Endothelial cell of umbilical vein (primary cell): ENCODE results near the gene VIL1. TPM values are rescaled to one million over a fixed set of nuclear protein-coding genes. Genes with fewer than 3 reads are reported as not detected.

Source experiments
- BruUV-seq: library from RNA; stranded (reverse); fragments of 400-500 nt; replicated peaks from 2 replicates; lab custom pipeline; 2021; lab: Mats Ljungman, UMichigan
- CTCF ChIA-PET: fragments of 300-600, 350-600 bp; sonication (Branson Sonifier 250); formaldehyde crosslinking; loops from one replicate; lab custom pipeline; 2021; ENCODE audit warnings: antibody characterized with exemption, inconsistent platforms; lab: Charles Lee
- POLR2A ChIA-PET: fragments of 300-600, 350-600 bp; sonication (Branson Sonifier 250); formaldehyde crosslinking; loops from one replicate; lab custom pipeline; 2021; ENCODE audit warnings: antibody characterized with exemption, inconsistent platforms; lab: Charles Lee
- DNase-seq: peaks from one replicate; pipeline ENCODE4 v3.0.0-alpha.2; 2011; ENCODE audit warnings: low read depth, low spot score
- FAIRE-seq: peaks from 2 replicates; lab custom pipeline; 2011; peaks lifted over from hg19 to GRCh38; lab: Jason Lieb, UNC
- H2AFZ ChIP-seq: 2 replicates; pipeline ENCODE4 v1.6.0; 2012; ENCODE audit warnings: low read depth, low read length, control low read depth, inconsistent platforms
- H3K27ac ChIP-seq: 2 replicates; pipeline ENCODE4 v1.5.1; 2011; ENCODE audit warnings: low read depth, mild to moderate bottlenecking, control low read depth, low read length, moderate library complexity; ENCODE audit not compliant: insufficient read depth
- H3K27me3 ChIP-seq, 2 experiments: 2 replicates each; pipeline versions ENCODE4 v1.6.0 to v1.6.1; 2011; ENCODE audit warnings: low read length in 2 of 2, mixed read lengths in 1 of 2; ENCODE audit not compliant: control insufficient read depth in 2 of 2, insufficient read depth in 2 of 2
- H3K36me3 ChIP-seq, 2 experiments: 2 replicates in 1 of 2; 3 replicates in 1 of 2; pipeline ENCODE4 v1.5.1; 2011; ENCODE audit warnings: low read length in 2 of 2, mild to moderate bottlenecking in 1 of 2, moderate library complexity in 1 of 2; ENCODE audit not compliant: control insufficient read depth in 2 of 2, insufficient read depth in 2 of 2; ENCODE audit errors: extremely low read depth in 1 of 2
- H3K4me1 ChIP-seq: 3 replicates; pipeline ENCODE4 v1.5.1; 2011; ENCODE audit warnings: mild to moderate bottlenecking, low read length; ENCODE audit not compliant: control insufficient read depth, insufficient read depth; ENCODE audit errors: extremely low read depth
- H3K4me2 ChIP-seq: 2 replicates; pipeline ENCODE4 v1.6.1; 2011; ENCODE audit warnings: low read length, control low read depth, mixed read lengths; ENCODE audit not compliant: insufficient read depth
- H3K4me3 ChIP-seq, 3 experiments: fragments of 200-600 bp in 1 of 3; sonication (generic), shearing (Covaris generic) in 1 of 3; replicated peaks in 1 of 3; 2 replicates each; pipeline ENCODE4 v1.5.1; 2011 to 2016; ENCODE audit warnings: control low read depth in 3 of 3, low read length in 3 of 3, mild to moderate bottlenecking in 2 of 3, inconsistent platforms in 1 of 3, low read depth in 1 of 3, moderate library complexity in 1 of 3; ENCODE audit not compliant: insufficient read depth in 1 of 3
- H3K79me2 ChIP-seq: 2 replicates; pipeline ENCODE4 v1.6.0; 2012; ENCODE audit warnings: low read length, inconsistent platforms; ENCODE audit not compliant: control insufficient read depth, insufficient read depth
- H3K9ac ChIP-seq: replicated peaks from 2 replicates; pipeline ENCODE3; 2011; ENCODE audit warnings: low read length, control low read depth; ENCODE audit not compliant: insufficient read depth; ENCODE audit errors: extremely low read depth
- H3K9me1 ChIP-seq: replicated peaks from 3 replicates; pipeline ENCODE4 v1.6.0; 2011; ENCODE audit warnings: mild to moderate bottlenecking, low read length; ENCODE audit not compliant: control insufficient read depth, insufficient read depth; ENCODE audit errors: extremely low read depth
- H3K9me3 ChIP-seq: replicated peaks from 2 replicates; pipeline ENCODE4 v1.5.1; 2012; ENCODE audit warnings: low read length, inconsistent platforms; ENCODE audit not compliant: control insufficient read depth, insufficient read depth
- H4K20me1 ChIP-seq: replicated peaks from 2 replicates; pipeline ENCODE3; 2011; ENCODE audit warnings: mild to moderate bottlenecking, low read length; ENCODE audit not compliant: control insufficient read depth, insufficient read depth; ENCODE audit errors: extremely low read depth
- EZH2 ChIP-seq: IDR thresholded peaks from 2 replicates; pipeline ENCODE4 v1.6.1; 2012; ENCODE audit warnings: borderline replicate concordance, low read depth, mild to moderate bottlenecking, moderate library complexity, low read length, inconsistent platforms; ENCODE audit not compliant: severe bottlenecking
- FOS ChIP-seq: IDR thresholded peaks from 2 replicates; pipeline ENCODE4 v1.6.1; 2011; ENCODE audit warnings: mild to moderate bottlenecking, low read length, moderate library complexity, borderline replicate concordance; ENCODE audit not compliant: insufficient read depth
- GATA2 ChIP-seq: IDR thresholded peaks from 2 replicates; pipeline ENCODE4 v1.7.0; 2011; ENCODE audit warnings: low read depth, mild to moderate bottlenecking, moderate library complexity, mixed read lengths, low read length; ENCODE audit not compliant: insufficient read length, insufficient read depth
- JUN ChIP-seq: IDR thresholded peaks from 2 replicates; pipeline ENCODE4 v1.6.1; 2011; ENCODE audit warnings: borderline replicate concordance, low read depth; ENCODE audit not compliant: insufficient read length, insufficient read depth
- MYC ChIP-seq: IDR thresholded peaks from one replicate; pipeline ENCODE4 v1.6.1; 2011; ENCODE audit warnings: mild to moderate bottlenecking, low read depth, low read length
- POLR2A ChIP-seq: IDR thresholded peaks from 2 replicates; pipeline ENCODE4 v1.6.1; 2012; ENCODE audit warnings: low read depth, mild to moderate bottlenecking, control low read depth, low read length
- POLR2AphosphoS5 ChIP-seq: IDR thresholded peaks from 2 replicates; pipeline ENCODE4 v1.6.1; 2012; ENCODE audit warnings: low read depth, mild to moderate bottlenecking, control low read depth, low read length, moderate library complexity; ENCODE audit not compliant: insufficient read depth
- dilution Hi-C: fragments of 300-500 bp; cut with MboI; formaldehyde crosslinking; loops from one replicate; pipeline ENCODE4 v1.15.0; 2019; ENCODE audit warnings: low sequenced_read_pairs; ENCODE audit not compliant: extremely low pct_ligation_motif_present
- intact Hi-C: fragments of 100-400 bp; cut with micrococcal nuclease; formaldehyde crosslinking; loops from one replicate; pipeline ENCODE4 v1.10.0; 2022
- polyA plus RNA-seq, 4 experiments: library from polyadenylated mRNA; depleted of rRNA in 3 of 4; stranded (reverse) in 3 of 4; unstranded in 1 of 4; fragments of >200 nt; gene quantifications; 2 replicates each; pipeline versions ENCODE4 v1.2.1 to v1.2.3, GENCODE V29; 2011 to 2012; ENCODE audit warnings: missing spikeins in 1 of 4
- total RNA-seq: library from RNA; stranded (reverse); gene quantifications from 2 replicates; pipeline ENCODE4 v1.2.3, GENCODE V29; 2021
- TF ChIP-seq, protein P1 (sequence below): IDR thresholded peaks from 2 replicates; pipeline ENCODE4 v1.6.1; 2011; ENCODE audit not compliant: insufficient read depth, insufficient read length
- TF ChIP-seq, protein P2 (sequence below), 2 donors: IDR thresholded peaks; 1 replicate in 1 of 2; 2 replicates in 1 of 2; pipeline ENCODE4 v1.5.1; 2011; ENCODE audit warnings: low read length in 2 of 2, mild to moderate bottlenecking in 2 of 2, moderate library complexity in 2 of 2, control low read depth in 1 of 2, inconsistent platforms in 1 of 2, low read depth in 1 of 2; ENCODE audit not compliant: insufficient read depth in 1 of 2; ENCODE audit errors: extremely low read depth in 1 of 2

Gene VIL1
- total and polyA plus RNA-seq, 2 donors (not counting 3 experiments of a cell fraction or from before 2014, with no cell fraction given): not detected

DNA sequence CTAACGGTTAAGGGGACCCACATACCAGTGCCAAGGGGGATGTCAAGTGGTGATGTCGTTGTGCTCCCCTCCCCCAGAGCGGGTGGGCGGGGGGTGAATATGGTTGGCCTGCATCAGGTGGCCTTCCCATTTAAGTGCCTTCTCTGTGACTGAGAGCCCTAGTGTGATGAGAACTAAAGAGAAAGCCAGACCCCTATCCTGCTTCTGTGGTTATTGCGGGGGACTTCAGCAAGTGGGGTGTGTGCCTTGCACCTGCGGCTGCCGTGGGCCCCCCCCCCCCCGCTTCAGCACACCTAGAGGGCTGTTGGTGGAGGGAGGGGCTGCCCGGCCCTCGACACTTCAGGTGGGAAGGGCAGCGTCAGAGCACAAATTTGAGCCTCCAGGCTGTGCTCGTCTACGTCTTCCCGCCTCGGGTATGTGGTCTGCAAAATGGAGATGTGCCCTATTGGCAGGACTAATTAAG is 13.1 kb upstream of the VIL1 start:
- no TSS peak for BruUV-seq
- TF ChIP-seq EZH2 (no peak), GATA2 (no peak), MYC (no peak), JUN (no peak), POLR2A (no peak), POLR2AphosphoS5 (no peak), FOS (no peak)
- TF ChIP-seq, protein P1, sequence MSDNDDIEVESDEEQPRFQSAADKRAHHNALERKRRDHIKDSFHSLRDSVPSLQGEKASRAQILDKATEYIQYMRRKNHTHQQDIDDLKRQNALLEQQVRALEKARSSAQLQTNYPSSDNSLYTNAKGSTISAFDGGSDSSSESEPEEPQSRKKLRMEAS: no peak
- TF ChIP-seq, protein P2, sequence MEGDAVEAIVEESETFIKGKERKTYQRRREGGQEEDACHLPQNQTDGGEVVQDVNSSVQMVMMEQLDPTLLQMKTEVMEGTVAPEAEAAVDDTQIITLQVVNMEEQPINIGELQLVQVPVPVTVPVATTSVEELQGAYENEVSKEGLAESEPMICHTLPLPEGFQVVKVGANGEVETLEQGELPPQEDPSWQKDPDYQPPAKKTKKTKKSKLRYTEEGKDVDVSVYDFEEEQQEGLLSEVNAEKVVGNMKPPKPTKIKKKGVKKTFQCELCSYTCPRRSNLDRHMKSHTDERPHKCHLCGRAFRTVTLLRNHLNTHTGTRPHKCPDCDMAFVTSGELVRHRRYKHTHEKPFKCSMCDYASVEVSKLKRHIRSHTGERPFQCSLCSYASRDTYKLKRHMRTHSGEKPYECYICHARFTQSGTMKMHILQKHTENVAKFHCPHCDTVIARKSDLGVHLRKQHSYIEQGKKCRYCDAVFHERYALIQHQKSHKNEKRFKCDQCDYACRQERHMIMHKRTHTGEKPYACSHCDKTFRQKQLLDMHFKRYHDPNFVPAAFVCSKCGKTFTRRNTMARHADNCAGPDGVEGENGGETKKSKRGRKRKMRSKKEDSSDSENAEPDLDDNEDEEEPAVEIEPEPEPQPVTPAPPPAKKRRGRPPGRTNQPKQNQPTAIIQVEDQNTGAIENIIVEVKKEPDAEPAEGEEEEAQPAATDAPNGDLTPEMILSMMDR (IDR thresholded peaks at IDR 0.05; ENCODE audit: extremely low read depth in 1 of 2, insufficient read depth in 1 of 2, low read depth in 1 of 2, low read length in 2 of 2): no peak
- H3K9me1 ChIP-seq: no peaks in the 10 kb centered on the region
- H3K9ac ChIP-seq: no peak overlapping the region
- intact Hi-C loops: loop anchor here (1.0 to 5.0 kb wide), 8 partner anchors 7 to 442 kb away; partner anchors contain the start of genes CNOT9 and USP37
- no peaks in the 10 kb centered on the region for H3K27me3 ChIP-seq
- H3K4me2 ChIP-seq: peak overlapping the region; percentile 59
- no peaks in the 10 kb centered on the region for H3K9me3 ChIP-seq
- dilution Hi-C loops: no loop called here
- DNase-seq (no peak), FAIRE-seq (no peak)
- H3K27ac ChIP-seq: peak overlapping the region; percentile 38
- ChIA-PET CTCF (interaction anchor here (1.0 to 3.9 kb wide), 4 partner anchors 9 to 57 kb away, joined by 3 to 14 read pairs (median 4); no protein-coding TSS in a partner anchor), POLR2A (no interaction called here)
- peak overlapping the region in 1 of 3 experiments; percentile 2 for H3K4me3 ChIP-seq
- peaks cover 14% of the 10 kb centered on the region for H3K79me2 ChIP-seq
- no peaks in the 10 kb centered on the region for H4K20me1 ChIP-seq
- peaks cover 0 to 24% of the 10 kb centered on the region in 2 experiments for H3K36me3 ChIP-seq
- peak overlapping the region; percentile 46 for H2AFZ ChIP-seq
- peaks cover 26% of the 10 kb centered on the region for H3K4me1 ChIP-seq
